H1 (cell line): ENCODE results near the gene NRXN3. TPM values are rescaled to one million over a fixed set of nuclear protein-coding genes. Genes with fewer than 3 reads are reported as not detected.

Experiments
- CTCF ChIA-PET: fragments of 300-600 bp; sonication (Branson Sonifier 250); formaldehyde crosslinking; loops from one replicate; lab custom pipeline; 2021; ENCODE audit not compliant: partially characterized antibody; lab: Charles Lee
- POLR2A ChIA-PET: fragments of 300-600 bp; sonication (Branson Sonifier 250); formaldehyde crosslinking; loops from one replicate; lab custom pipeline; 2021; ENCODE audit warnings: inconsistent platforms; ENCODE audit not compliant: partially characterized antibody; lab: Charles Lee
- DNase-seq, 2 experiments: peaks; one replicate each; pipeline versions ENCODE4 v3.0.0 to v3.0.0-alpha.2; 2010 to 2022; ENCODE audit warnings: low spot score in 2 of 2, low read depth in 1 of 2, mixed read lengths in 1 of 2
- FAIRE-seq: peaks from 2 replicates; lab custom pipeline; 2011; peaks lifted over from hg19 to GRCh38; lab: Jason Lieb, UNC
- H2AFZ ChIP-seq: 2 replicates; pipeline ENCODE4 v1.8.1; 2012; ENCODE audit warnings: low read length, inconsistent platforms
- H2AK5ac ChIP-seq: 2 replicates; pipeline ENCODE4 v1.6.1; 2013; ENCODE audit warnings: low read depth, low read length
- H2BK120ac ChIP-seq: replicated peaks from 2 replicates; pipeline ENCODE3; 2013; ENCODE audit warnings: low read depth, low read length, inconsistent platforms
- H2BK12ac ChIP-seq: 2 replicates; pipeline ENCODE4 v1.6.1; 2013; ENCODE audit warnings: low read depth, low read length
- H2BK15ac ChIP-seq: 2 replicates; pipeline ENCODE4 v1.6.1; 2013; ENCODE audit warnings: low read length
- H2BK20ac ChIP-seq: 2 replicates; pipeline ENCODE4 v1.6.1; 2013; ENCODE audit warnings: low read length
- H2BK5ac ChIP-seq: 2 replicates; pipeline ENCODE4 v1.6.1; 2013; ENCODE audit warnings: low read depth, low read length
- H3K14ac ChIP-seq: 2 replicates; pipeline ENCODE4 v1.6.1; 2013; ENCODE audit warnings: inconsistent platforms; ENCODE audit not compliant: insufficient read length
- H3K18ac ChIP-seq: 2 replicates; pipeline ENCODE4 v1.6.1; 2013; ENCODE audit warnings: low read length; ENCODE audit errors: extremely low read depth
- H3K23ac ChIP-seq: 2 replicates; pipeline ENCODE4 v1.6.1; 2013; ENCODE audit warnings: inconsistent platforms; ENCODE audit not compliant: insufficient read length
- H3K23me2 ChIP-seq: 2 replicates; pipeline ENCODE4 v1.6.1; 2013; ENCODE audit warnings: low read depth, low read length
- H3K27ac ChIP-seq: 2 replicates; pipeline ENCODE4 v1.6.1; 2011; ENCODE audit warnings: low read depth, low read length, inconsistent platforms
- H3K27me3 ChIP-seq, 4 experiments: replicated peaks in 1 of 4; 1 replicate in 1 of 4; 2 replicates in 3 of 4; pipeline versions ENCODE4 v1.6.1 to v1.8.1; 2011 to 2013; ENCODE audit warnings: low read length in 3 of 4, mild to moderate bottlenecking in 3 of 4, inconsistent platforms in 2 of 4, mixed read lengths in 2 of 4, moderate library complexity in 1 of 4; ENCODE audit not compliant: control insufficient read depth in 3 of 4, insufficient read depth in 3 of 4; ENCODE audit errors: extremely low read depth in 1 of 4
- H3K36me3 ChIP-seq, 4 experiments: 2 replicates each; pipeline versions ENCODE4 v1.6.1 to v1.8.1; 2011 to 2013; ENCODE audit warnings: mild to moderate bottlenecking in 4 of 4, low read length in 3 of 4, moderate library complexity in 2 of 4, control low read depth in 1 of 4, inconsistent platforms in 1 of 4; ENCODE audit not compliant: insufficient read depth in 4 of 4, control insufficient read depth in 2 of 4
- H3K4ac ChIP-seq: replicated peaks from 2 replicates; pipeline ENCODE3; 2013; ENCODE audit warnings: low read length, low read depth, mixed read lengths, inconsistent platforms; ENCODE audit not compliant: insufficient read length
- H3K4me1 ChIP-seq, 4 experiments: replicated peaks in 1 of 4; 1 replicate in 1 of 4; 2 replicates in 3 of 4; pipeline versions ENCODE4 v1.6.1 to v1.8.1; 2011 to 2013; ENCODE audit warnings: low read length in 3 of 4, inconsistent platforms in 2 of 4, mixed read lengths in 1 of 4; ENCODE audit not compliant: insufficient read depth in 4 of 4, control insufficient read depth in 3 of 4
- H3K4me2 ChIP-seq, 2 experiments: 2 replicates each; pipeline versions ENCODE4 v1.6.1 to v1.8.1; 2011 to 2013; ENCODE audit warnings: low read depth in 2 of 2, low read length in 2 of 2, control low read depth in 1 of 2, inconsistent platforms in 1 of 2, mild to moderate bottlenecking in 1 of 2; ENCODE audit not compliant: insufficient read depth in 1 of 2
- H3K4me3 ChIP-seq, 4 experiments: fragments of 200-600, 300-600 bp in 1 of 4; sonication (generic), shearing (Covaris generic), sonication (Bioruptor Twin) in 1 of 4; 2 replicates each; pipeline versions ENCODE4 v1.5.1 to v1.8.1; 2011 to 2016; ENCODE audit warnings: low read length in 4 of 4, low read depth in 3 of 4, control low read depth in 2 of 4, inconsistent platforms in 2 of 4, mild to moderate bottlenecking in 2 of 4, mixed read lengths in 1 of 4, moderate library complexity in 1 of 4; ENCODE audit not compliant: insufficient read depth in 2 of 4; ENCODE audit errors: extremely low read depth in 1 of 4
- H3K56ac ChIP-seq: replicated peaks from 2 replicates; pipeline ENCODE3; 2013; ENCODE audit warnings: low read depth, mild to moderate bottlenecking, mixed read lengths, low read length, inconsistent platforms; ENCODE audit not compliant: insufficient read length
- H3K79me1 ChIP-seq: 2 replicates; pipeline ENCODE4 v1.6.1; 2013; ENCODE audit warnings: low read depth, low read length, control low read depth
- H3K79me2 ChIP-seq, 2 experiments: 2 replicates each; pipeline versions ENCODE4 v1.6.1 to v1.8.1; 2012 to 2013; ENCODE audit warnings: low read length in 2 of 2, mild to moderate bottlenecking in 2 of 2, inconsistent platforms in 1 of 2; ENCODE audit not compliant: insufficient read depth in 2 of 2, control insufficient read depth in 1 of 2
- H3K9ac ChIP-seq, 4 experiments: replicated peaks in 1 of 4; 1 replicate in 1 of 4; 2 replicates in 3 of 4; pipeline versions ENCODE4 v1.6.1 to v1.8.1; 2011 to 2013; ENCODE audit warnings: low read depth in 3 of 4, low read length in 3 of 4, control low read depth in 2 of 4, mild to moderate bottlenecking in 2 of 4, moderate library complexity in 2 of 4, inconsistent platforms in 1 of 4; ENCODE audit errors: extremely low read depth in 1 of 4
- H3K9me3 ChIP-seq, 2 experiments: 2 replicates each; pipeline versions ENCODE4 v1.6.1 to v1.8.1; 2012 to 2013; ENCODE audit warnings: mild to moderate bottlenecking in 2 of 2, moderate library complexity in 2 of 2, control low read depth in 1 of 2, inconsistent platforms in 1 of 2, low read depth in 1 of 2, low read length in 1 of 2, mixed read lengths in 1 of 2; ENCODE audit not compliant: insufficient read depth in 2 of 2
- H4K20me1 ChIP-seq, 2 experiments: replicated peaks in 1 of 2; 2 replicates each; pipeline versions ENCODE3 to v1.8.1; 2011 to 2013; ENCODE audit warnings: inconsistent platforms in 2 of 2, low read length in 2 of 2, mild to moderate bottlenecking in 1 of 2; ENCODE audit not compliant: insufficient read depth in 2 of 2, control insufficient read depth in 1 of 2
- H4K5ac ChIP-seq: 2 replicates; pipeline ENCODE4 v1.6.1; 2013; ENCODE audit warnings: low read length, low read depth, mixed read lengths, inconsistent platforms; ENCODE audit not compliant: insufficient read length
- H4K8ac ChIP-seq: 2 replicates; pipeline ENCODE4 v1.8.0; 2013; ENCODE audit warnings: mild to moderate bottlenecking, moderate library complexity, low read length, inconsistent platforms; ENCODE audit not compliant: insufficient read depth; ENCODE audit errors: extremely low read depth
- H4K91ac ChIP-seq: replicated peaks from 2 replicates; pipeline ENCODE3; 2013; ENCODE audit warnings: low read length, mixed read lengths, inconsistent platforms; ENCODE audit not compliant: insufficient read length
- WGBS, 2 experiments: shearing (Covaris generic) in 1 of 2; methylation state at CpG; one replicate each; pipeline versions ENCODE4 v1.1.6 to v1.1.7; 2013 to 2015; ENCODE audit warnings: low lambda C conversion rate in 2 of 2, mixed read lengths in 2 of 2, inconsistent platforms in 1 of 2, low coverage in 1 of 2, missing lambda C conversion rate in 1 of 2; ENCODE audit not compliant: insufficient replicate concordance in 2 of 2, insufficient coverage in 1 of 2, insufficient read length in 1 of 2; ENCODE audit errors: extremely low coverage in 1 of 2, missing lambda C conversion rate in 1 of 2; 5-methylcytosine and 5-hydroxymethylcytosine counted together
- polyA plus RNA-seq, 7 experiments: library from polyadenylated mRNA; depleted of rRNA in 3 of 7; stranded (reverse) in 5 of 7; unstranded in 2 of 7; fragments of >200 nt in 5 of 7; fragments of 200-250 nt in 2 of 7; gene quantifications; 1 replicate in 5 of 7; 2 replicates in 1 of 7; 4 replicates in 1 of 7; pipeline versions ENCODE4 v1.2.1 to v1.2.3, GENCODE V29; 2011 to 2013; ENCODE audit warnings: missing spikeins in 2 of 7, mixed read lengths in 2 of 7
- total RNA-seq: library from RNA; stranded (reverse); fragmentation: NEBNext Ultra II Directional; extraction: Animal tissue kit (Norgen Biotek cat#: 25700); gene quantifications from 2 replicates; pipeline ENCODE4 v1.2.1, GENCODE V29; 2021

The NRXN3 gene
- total and polyA plus RNA-seq, 2 of the 8 experiments (the other 6 are each of a cell fraction or from before 2014, with no cell fraction given): 2.6 to 4.1 TPM

DNA sequence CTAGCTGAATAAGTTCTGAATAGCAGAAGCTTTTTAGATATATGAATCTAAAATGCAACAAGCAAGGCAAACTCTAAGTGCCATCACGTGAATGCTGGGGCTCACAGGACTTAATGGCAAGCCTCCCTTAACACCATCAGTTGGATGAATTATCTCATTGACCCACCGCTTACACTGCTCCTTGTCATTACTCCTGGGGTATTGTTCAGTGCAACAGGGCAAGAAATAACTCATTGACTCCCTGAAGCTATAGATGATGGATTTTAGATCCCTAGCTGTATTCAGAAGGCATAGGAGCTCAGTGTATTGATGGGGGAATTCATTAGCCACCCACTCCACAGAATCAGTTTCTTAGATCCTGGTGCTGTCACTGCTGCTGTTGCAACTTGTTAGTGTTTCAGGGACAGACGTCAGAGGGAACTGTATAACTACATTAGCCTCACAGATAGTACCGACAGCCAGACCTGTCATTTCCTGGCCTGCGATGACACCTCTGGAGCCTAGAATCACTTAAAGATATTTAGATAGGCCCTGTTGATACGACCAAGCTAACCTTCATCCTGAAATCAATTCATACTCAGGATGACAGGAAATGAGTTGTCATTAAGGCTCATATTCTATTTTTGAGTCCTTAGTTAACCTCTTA, 1305.8 kb downstream of the NRXN3 start:
- H2AK5ac ChIP-seq: no peak overlapping the region
- no peaks in the 10 kb centered on the region for H3K79me1 ChIP-seq
- H2AFZ ChIP-seq: no peak overlapping the region
- no peak for FAIRE-seq
- no peak overlapping the region for H3K27ac ChIP-seq
- H3K18ac ChIP-seq: no peak overlapping the region
- no peak overlapping the region for H2BK12ac ChIP-seq
- 90% methylated on average over 6 of the region's 6 CpGs; no CpG with 5 or more reads in 1 of the 2 experiments for WGBS, 2 experiments
- no peaks in the 10 kb centered on the region for H3K23me2 ChIP-seq
- no peak overlapping the region for H3K4me3 ChIP-seq
- no peak overlapping the region for H3K14ac ChIP-seq
- H3K36me3 ChIP-seq: no peaks in the 10 kb centered on the region
- POLR2A ChIA-PET: no interaction called here
- H3K9ac ChIP-seq: no peak overlapping the region
- CTCF ChIA-PET: interaction anchor here (0.8 to 2.7 kb wide), 4 partner anchors 26 to 220 kb away, joined by 3 to 7 read pairs (median 3); no protein-coding TSS in a partner anchor
- no peak overlapping the region for H2BK20ac ChIP-seq
- H3K79me2 ChIP-seq: no peaks in the 10 kb centered on the region
- H4K20me1 ChIP-seq: no peaks in the 10 kb centered on the region
- no peak overlapping the region for H4K91ac ChIP-seq
- H3K9me3 ChIP-seq: no peaks in the 10 kb centered on the region
- H3K23ac ChIP-seq: no peak overlapping the region
- no peak overlapping the region for H4K5ac ChIP-seq
- H3K4me2 ChIP-seq: no peak overlapping the region
- no peak overlapping the region for H2BK5ac ChIP-seq
- peaks cover 0 to 5% (median 0%) of the 10 kb centered on the region in 4 experiments; a peak in 2 of 7 replicates for H3K4me1 ChIP-seq
- H3K56ac ChIP-seq: no peak overlapping the region
- H4K8ac ChIP-seq: no peak overlapping the region
- no peak overlapping the region for H2BK15ac ChIP-seq
- DNase-seq: no peak
- no peak overlapping the region for H2BK120ac ChIP-seq
- H3K4ac ChIP-seq: no peak overlapping the region
- H3K27me3 ChIP-seq: no peaks in the 10 kb centered on the region
